GM21786 (cell line): ENCODE data around the gene PRRC2A.

Source experiments
- ATAC-seq: cut with Tn5 transposase; IDR thresholded peaks from one replicate; pipeline ENCODE4 v1.9.1; 2021; ENCODE audit not compliant: unreplicated experiment

Gene PRRC2A

DNA sequence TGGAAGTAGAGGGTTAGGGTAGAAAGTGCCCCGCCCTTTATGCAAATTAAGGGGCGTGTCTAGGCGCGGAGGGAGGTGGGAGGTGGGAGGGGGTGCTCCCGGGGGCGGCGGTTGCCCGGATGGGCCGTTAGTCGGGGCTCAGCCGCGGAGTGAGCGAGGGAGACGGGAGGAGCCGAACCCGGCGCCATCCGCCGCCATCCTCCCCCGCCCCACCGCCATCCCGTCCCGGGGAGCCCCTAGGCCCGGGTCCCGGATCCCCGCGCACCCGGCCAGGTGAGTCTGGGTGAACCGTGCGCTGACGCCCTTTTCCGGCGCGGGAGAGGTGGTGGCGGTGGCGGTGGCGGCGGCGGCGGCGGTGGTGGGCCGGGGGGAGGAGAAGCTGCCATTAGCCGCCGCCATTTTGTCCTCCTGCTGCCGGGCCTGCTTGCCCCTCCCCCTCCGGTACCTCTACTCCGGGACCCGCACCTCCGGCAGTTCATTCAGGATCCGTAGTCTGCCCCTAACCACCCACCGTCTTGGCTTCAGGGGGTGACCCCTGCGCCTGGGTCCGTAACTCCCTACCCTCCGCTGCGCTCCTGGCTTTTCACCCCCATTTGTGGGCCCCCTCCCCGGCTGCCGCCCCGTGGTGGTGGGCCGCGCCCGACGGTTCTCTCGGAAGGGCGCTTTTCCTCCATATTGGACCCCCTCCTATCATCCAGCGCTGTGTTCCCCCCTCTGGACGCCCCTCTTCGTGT lies at the start of gene PRRC2A:
TSS of gene PRRC2A (plus strand) at position 130 of the 734 bp plus-strand sequence. CDS start 2,075 bp downstream, outside the sequence.
- peak; percentile 22 for ATAC-seq

DNA sequence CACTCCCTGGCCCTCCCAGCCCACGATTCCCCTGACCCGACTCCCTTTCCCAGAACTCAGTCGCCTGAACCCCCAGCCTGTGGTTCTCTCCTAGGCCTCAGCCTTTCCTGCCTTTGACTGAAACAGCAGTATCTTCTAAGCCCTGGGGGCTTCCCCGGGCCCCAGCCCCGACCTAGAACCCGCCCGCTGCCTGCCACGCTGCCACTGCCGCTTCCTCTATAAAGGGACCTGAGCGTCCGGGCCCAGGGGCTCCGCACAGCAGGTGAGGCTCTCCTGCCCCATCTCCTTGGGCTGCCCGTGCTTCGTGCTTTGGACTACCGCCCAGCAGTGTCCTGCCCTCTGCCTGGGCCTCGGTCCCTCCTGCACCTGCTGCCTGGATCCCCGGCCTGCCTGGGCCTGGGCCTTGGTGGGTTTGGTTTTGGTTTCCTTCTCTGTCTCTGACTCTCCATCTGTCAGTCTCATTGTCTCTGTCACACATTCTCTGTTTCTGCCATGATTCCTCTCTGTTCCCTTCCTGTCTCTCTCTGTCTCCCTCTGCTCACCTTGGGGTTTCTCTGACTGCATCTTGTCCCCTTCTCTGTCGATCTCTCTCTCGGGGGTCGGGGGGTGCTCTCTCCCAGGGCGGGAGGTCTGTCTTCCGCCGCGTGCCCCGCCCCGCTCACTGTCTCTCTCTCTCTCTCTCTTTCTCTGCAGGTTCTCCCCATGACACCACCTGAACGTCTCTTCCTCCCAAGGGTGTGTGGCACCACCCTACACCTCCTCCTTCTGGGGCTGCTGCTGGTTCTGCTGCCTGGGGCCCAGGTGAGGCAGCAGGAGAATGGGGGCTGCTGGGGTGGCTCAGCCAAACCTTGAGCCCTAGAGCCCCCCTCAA lies 48.2 kb upstream of the PRRC2A start, which contains the start of gene LTA:
TSS of gene LTA (plus strand) at position 249 of the 871 bp plus-strand sequence. CDS start at position 703, 454 bp downstream.
- ATAC-seq = no peak

DNA sequence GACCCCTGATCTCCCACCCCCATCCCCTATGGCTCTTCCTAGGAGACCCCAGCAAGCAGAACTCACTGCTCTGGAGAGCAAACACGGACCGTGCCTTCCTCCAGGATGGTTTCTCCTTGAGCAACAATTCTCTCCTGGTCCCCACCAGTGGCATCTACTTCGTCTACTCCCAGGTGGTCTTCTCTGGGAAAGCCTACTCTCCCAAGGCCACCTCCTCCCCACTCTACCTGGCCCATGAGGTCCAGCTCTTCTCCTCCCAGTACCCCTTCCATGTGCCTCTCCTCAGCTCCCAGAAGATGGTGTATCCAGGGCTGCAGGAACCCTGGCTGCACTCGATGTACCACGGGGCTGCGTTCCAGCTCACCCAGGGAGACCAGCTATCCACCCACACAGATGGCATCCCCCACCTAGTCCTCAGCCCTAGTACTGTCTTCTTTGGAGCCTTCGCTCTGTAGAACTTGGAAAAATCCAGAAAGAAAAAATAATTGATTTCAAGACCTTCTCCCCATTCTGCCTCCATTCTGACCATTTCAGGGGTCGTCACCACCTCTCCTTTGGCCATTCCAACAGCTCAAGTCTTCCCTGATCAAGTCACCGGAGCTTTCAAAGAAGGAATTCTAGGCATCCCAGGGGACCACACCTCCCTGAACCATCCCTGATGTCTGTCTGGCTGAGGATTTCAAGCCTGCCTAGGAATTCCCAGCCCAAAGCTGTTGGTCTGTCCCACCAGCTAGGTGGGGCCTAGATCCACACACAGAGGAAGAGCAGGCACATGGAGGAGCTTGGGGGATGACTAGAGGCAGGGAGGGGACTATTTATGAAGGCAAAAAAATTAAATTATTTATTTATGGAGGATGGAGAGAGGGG lies 47.0 kb upstream of the PRRC2A start:
- ATAC-seq = no peak

DNA sequence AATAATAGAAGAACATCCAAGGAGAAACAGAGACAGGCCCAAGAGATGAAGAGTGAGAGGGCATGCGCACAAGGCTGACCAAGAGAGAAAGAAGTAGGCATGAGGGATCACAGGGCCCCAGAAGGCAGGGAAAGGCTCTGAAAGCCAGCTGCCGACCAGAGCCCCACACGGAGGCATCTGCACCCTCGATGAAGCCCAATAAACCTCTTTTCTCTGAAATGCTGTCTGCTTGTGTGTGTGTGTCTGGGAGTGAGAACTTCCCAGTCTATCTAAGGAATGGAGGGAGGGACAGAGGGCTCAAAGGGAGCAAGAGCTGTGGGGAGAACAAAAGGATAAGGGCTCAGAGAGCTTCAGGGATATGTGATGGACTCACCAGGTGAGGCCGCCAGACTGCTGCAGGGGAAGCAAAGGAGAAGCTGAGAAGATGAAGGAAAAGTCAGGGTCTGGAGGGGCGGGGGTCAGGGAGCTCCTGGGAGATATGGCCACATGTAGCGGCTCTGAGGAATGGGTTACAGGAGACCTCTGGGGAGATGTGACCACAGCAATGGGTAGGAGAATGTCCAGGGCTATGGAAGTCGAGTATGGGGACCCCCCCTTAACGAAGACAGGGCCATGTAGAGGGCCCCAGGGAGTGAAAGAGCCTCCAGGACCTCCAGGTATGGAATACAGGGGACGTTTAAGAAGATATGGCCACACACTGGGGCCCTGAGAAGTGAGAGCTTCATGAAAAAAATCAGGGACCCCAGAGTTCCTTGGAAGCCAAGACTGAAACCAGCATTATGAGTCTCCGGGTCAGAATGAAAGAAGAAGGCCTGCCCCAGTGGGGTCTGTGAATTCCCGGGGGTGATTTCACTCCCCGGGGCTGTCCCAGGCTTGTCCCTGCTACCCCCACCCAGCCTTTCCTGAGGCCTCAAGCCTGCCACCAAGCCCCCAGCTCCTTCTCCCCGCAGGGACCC lies 46.1 kb upstream of the PRRC2A start:
- ATAC-seq = no peak

DNA sequence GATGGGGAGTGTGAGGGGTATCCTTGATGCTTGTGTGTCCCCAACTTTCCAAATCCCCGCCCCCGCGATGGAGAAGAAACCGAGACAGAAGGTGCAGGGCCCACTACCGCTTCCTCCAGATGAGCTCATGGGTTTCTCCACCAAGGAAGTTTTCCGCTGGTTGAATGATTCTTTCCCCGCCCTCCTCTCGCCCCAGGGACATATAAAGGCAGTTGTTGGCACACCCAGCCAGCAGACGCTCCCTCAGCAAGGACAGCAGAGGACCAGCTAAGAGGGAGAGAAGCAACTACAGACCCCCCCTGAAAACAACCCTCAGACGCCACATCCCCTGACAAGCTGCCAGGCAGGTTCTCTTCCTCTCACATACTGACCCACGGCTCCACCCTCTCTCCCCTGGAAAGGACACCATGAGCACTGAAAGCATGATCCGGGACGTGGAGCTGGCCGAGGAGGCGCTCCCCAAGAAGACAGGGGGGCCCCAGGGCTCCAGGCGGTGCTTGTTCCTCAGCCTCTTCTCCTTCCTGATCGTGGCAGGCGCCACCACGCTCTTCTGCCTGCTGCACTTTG lies 45.1 kb upstream of the PRRC2A start, which contains the start of gene TNF:
TSS of gene TNF (plus strand) at position 231 of the 567 bp plus-strand sequence. CDS start at position 408, 177 bp downstream.
- no peak for ATAC-seq

DNA sequence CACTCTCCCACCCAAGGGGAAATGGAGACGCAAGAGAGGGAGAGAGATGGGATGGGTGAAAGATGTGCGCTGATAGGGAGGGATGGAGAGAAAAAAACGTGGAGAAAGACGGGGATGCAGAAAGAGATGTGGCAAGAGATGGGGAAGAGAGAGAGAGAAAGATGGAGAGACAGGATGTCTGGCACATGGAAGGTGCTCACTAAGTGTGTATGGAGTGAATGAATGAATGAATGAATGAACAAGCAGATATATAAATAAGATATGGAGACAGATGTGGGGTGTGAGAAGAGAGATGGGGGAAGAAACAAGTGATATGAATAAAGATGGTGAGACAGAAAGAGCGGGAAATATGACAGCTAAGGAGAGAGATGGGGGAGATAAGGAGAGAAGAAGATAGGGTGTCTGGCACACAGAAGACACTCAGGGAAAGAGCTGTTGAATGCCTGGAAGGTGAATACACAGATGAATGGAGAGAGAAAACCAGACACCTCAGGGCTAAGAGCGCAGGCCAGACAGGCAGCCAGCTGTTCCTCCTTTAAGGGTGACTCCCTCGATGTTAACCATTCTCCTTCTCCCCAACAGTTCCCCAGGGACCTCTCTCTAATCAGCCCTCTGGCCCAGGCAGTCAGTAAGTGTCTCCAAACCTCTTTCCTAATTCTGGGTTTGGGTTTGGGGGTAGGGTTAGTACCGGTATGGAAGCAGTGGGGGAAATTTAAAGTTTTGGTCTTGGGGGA lies 44.4 kb upstream of the PRRC2A start:
- ATAC-seq = no peak

GRCh38 chr6:31576897-31577578 lies 43.5 kb upstream of the PRRC2A start:
- no peak for ATAC-seq

- ATAC-seq = no peak
These were observed 42.9 kb upstream of the PRRC2A start for GRCh38 chr6:31577579-31577966.

GRCh38 chr6:31578184-31579118 lies 42.1 kb upstream of the PRRC2A start:
- ATAC-seq = no peak

DNA sequence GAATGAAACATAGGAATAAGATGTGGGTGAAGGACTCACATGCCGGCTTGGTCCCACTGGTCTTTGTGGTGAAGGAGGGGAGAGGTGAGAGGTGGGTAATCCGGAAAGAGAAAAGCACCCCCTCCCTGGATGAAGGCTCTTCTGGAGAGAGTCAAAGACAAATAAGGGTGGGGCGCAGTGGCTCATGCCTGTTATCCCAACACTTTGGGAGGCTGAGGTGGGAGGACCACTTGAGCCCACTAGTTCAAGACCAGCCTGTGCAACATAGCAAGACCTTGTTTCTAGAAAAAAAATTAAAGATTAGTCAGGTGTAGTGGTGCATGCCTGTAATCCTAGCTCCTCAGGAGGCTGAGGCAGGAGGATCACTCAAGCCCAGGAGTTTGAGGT lies 41.4 kb upstream of the PRRC2A start:
- ATAC-seq = no peak

- ATAC-seq = no peak
These were observed 40.7 kb upstream of the PRRC2A start for GRCh38 chr6:31579546-31580437.

DNA sequence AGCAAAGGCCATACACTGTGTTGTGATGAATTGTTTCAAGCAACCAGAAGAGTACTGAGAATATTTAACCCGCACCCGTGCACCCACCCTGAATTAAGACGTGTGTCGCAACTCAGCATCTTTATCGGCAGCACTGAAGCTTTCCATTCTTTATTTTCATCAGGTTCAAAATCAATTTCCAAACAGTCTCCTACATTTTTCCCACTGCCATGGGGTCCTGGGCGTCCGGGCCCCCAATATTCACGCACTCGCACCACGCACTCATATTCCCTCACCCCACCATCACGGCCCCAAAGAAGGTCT lies 40.1 kb upstream of the PRRC2A start:
- no peak for ATAC-seq

GRCh38 chr6:31580807-31581433 lies 39.6 kb upstream of the PRRC2A start:
- ATAC-seq = peak; percentile 38

DNA sequence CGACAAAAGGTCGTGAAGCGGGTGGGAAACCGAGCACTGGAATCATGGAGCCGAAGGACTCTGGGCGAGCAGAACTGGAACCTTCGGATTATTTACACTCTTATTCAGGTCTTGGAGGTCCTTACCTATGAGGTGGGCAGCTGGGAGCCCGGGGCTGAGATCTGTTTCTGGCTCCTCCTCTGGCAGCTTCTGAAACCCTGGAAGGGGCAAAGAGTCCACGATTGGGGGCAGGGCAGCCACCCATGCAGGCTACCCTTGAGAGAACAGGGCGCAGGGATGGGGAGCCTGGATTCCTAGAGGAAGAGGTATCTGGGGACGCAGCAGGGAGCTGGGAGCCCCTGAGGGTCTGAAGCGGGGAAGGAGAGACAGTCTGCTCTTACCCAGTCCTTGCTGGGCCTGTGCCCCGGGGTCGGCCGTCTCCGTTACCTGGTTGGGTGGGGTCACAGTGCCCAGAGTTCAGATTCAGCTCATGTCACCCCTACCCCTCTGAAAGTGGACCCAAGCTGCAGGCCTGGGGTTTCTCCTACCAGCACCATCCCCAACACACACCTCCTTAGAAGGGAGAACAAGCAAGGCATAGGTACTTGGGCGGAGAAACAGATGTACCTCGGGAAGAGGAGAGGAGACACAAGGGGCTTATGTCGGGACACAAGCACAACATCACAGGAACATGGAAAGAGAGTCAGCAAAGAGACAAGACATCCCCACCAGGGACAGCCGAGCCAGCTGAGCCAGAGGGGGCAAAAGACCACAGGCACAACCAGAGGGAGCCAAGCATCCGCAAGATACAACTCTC lies 38.9 kb upstream of the PRRC2A start:
- ATAC-seq = no peak

- ATAC-seq = no peak
These were observed 38.3 kb upstream of the PRRC2A start, which contains the start of gene LTB for GRCh38 chr6:31582230-31582643. Gene LTB, minus strand, starts transcription at chr6:31582424. Its CDS starts 7 bp downstream, at chr6:31582417.
